ENCODE data around the gene BRD3.
"Not testable (repeated sequence)": the region's sequence is repeated elsewhere in the genome, so short reads cannot be mapped to it uniquely, and the experiment has no call there.

BRD3 gene

GRCh38 chr9:133990366-133991213 is 77.2 kb downstream of the BRD3 start:
- TF ChIP-seq, protein P1, sequence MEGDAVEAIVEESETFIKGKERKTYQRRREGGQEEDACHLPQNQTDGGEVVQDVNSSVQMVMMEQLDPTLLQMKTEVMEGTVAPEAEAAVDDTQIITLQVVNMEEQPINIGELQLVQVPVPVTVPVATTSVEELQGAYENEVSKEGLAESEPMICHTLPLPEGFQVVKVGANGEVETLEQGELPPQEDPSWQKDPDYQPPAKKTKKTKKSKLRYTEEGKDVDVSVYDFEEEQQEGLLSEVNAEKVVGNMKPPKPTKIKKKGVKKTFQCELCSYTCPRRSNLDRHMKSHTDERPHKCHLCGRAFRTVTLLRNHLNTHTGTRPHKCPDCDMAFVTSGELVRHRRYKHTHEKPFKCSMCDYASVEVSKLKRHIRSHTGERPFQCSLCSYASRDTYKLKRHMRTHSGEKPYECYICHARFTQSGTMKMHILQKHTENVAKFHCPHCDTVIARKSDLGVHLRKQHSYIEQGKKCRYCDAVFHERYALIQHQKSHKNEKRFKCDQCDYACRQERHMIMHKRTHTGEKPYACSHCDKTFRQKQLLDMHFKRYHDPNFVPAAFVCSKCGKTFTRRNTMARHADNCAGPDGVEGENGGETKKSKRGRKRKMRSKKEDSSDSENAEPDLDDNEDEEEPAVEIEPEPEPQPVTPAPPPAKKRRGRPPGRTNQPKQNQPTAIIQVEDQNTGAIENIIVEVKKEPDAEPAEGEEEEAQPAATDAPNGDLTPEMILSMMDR (IDR thresholded peaks at IDR 0.05; ENCODE audit: unreplicated experiment in 3 of 3): no peak
- Mint-ChIP-seq H3K4me1 (peaks cover 22% of the 10 kb centered on the region), H3K9me3 (no peaks in the 10 kb centered on the region)

GRCh38 chr9:133989625-133990365 is 78.0 kb downstream of the BRD3 start:
- H3K27me3 Mint-ChIP-seq (ENCODE audit: low read depth): no peaks in the 10 kb centered on the region
- H3K4me1 Mint-ChIP-seq: peaks cover 22% of the 10 kb centered on the region
- peak overlapping the region in 2 of 3 experiments; percentile 76 to 93 for H3K27ac Mint-ChIP-seq
- TF ChIP-seq, protein P1 (IDR thresholded peaks at IDR 0.05; ENCODE audit: unreplicated experiment in 3 of 3): no peak
- H3K36me3 Mint-ChIP-seq (ENCODE audit: low read depth): no peaks in the 10 kb centered on the region
- no peaks in the 10 kb centered on the region for H3K9me3 Mint-ChIP-seq
- H3K4me3 Mint-ChIP-seq: peak overlapping the region; percentile 89 to 91 (median 90)

More at GRCh38 chr9:133990366-133991213, 77.2 kb downstream of the BRD3 start:
- Mint-ChIP-seq H3K27ac (peak overlapping the region; percentile 56 to 93 (median 80)), H3K4me3 (peak overlapping the region; percentile 89 to 91 (median 90)), H3K36me3 (ENCODE audit: low read depth) (no peaks in the 10 kb centered on the region), H3K27me3 (ENCODE audit: low read depth) (no peaks in the 10 kb centered on the region)

- H3K9me3 Mint-ChIP-seq; H3K27ac Mint-ChIP-seq; H3K36me3 Mint-ChIP-seq (ENCODE audit: low read depth); H3K27me3 Mint-ChIP-seq (ENCODE audit: low read depth): not testable (repeated sequence)
- peak overlapping the region in 2 of 3 experiments; percentile 28 to 91 for H3K4me3 Mint-ChIP-seq
- peaks cover 17% of the 10 kb centered on the region for H3K4me1 Mint-ChIP-seq
These were observed 79.1 kb downstream of the BRD3 start for GRCh38 chr9:133988771-133989170.

- TF ChIP-seq, protein P1 (IDR thresholded peaks at IDR 0.05; ENCODE audit: unreplicated experiment in 3 of 3): no peak
- no peaks in the 10 kb centered on the region for H3K36me3 Mint-ChIP-seq (ENCODE audit: low read depth)
- peaks cover 21% of the 10 kb centered on the region for H3K4me1 Mint-ChIP-seq
- H3K9me3 Mint-ChIP-seq: no peaks in the 10 kb centered on the region
- H3K27me3 Mint-ChIP-seq (ENCODE audit: low read depth): no peaks in the 10 kb centered on the region
- peak overlapping the region; percentile 67 to 81 (median 69) for H3K4me3 Mint-ChIP-seq
- peak overlapping the region; percentile 26 to 82 (median 56) for H3K27ac Mint-ChIP-seq
These were observed 79.7 kb downstream of the BRD3 start for GRCh38 chr9:133987946-133988665.

- Mint-ChIP-seq H3K27ac (peak overlapping the region in 2 of 3 experiments; percentile 11 to 25), H3K9me3 (no peaks in the 10 kb centered on the region), H3K4me1 (peaks cover 28% of the 10 kb centered on the region), H3K4me3 (peak overlapping the region in 1 of 3 experiments; percentile 11), H3K36me3 (ENCODE audit: low read depth) (no peaks in the 10 kb centered on the region), H3K27me3 (ENCODE audit: low read depth) (no peaks in the 10 kb centered on the region)
- TF ChIP-seq, protein P1 (IDR thresholded peaks at IDR 0.05; ENCODE audit: unreplicated experiment in 3 of 3): no peak
These were observed 80.4 kb downstream of the BRD3 start for GRCh38 chr9:133987446-133987788.

Data from nephron (organoid).